Measurements from ENCODE around the gene SCYGR7. TPM values are rescaled to one million over a fixed set of nuclear protein-coding genes. Genes with fewer than 3 reads are reported as not detected.

SCYGR7 gene, protein sequence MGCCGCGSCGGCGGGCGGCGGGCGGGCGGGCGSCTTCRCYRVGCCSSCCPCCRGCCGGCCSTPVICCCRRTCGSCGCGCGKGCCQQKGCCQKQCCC
- not detected in 5 replicates for total RNA-seq (2022; extraction: Qiagen RNA extraction)

DNA sequence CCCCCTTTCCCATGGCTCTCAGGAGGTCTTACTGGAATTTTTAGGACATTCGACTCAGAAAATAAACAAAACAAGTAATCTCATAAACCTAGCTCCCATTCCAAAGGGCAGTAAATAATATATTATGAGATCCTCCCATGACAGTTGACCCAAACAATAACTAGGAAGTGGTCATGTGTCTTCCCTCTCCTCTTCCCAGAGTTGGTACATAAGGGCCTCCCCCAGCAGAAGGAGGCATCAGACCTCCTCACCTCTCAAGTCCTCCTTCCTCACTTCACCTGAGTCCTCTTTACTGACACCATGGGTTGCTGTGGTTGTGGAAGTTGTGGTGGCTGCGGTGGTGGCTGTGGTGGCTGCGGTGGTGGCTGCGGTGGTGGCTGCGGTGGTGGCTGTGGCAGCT, at the start of gene SCYGR7:
Gene SCYGR7 (plus strand): TSS at position 301 of the 400 bp plus-strand sequence. CDS start 0 bp downstream, at position 301.

DNA sequence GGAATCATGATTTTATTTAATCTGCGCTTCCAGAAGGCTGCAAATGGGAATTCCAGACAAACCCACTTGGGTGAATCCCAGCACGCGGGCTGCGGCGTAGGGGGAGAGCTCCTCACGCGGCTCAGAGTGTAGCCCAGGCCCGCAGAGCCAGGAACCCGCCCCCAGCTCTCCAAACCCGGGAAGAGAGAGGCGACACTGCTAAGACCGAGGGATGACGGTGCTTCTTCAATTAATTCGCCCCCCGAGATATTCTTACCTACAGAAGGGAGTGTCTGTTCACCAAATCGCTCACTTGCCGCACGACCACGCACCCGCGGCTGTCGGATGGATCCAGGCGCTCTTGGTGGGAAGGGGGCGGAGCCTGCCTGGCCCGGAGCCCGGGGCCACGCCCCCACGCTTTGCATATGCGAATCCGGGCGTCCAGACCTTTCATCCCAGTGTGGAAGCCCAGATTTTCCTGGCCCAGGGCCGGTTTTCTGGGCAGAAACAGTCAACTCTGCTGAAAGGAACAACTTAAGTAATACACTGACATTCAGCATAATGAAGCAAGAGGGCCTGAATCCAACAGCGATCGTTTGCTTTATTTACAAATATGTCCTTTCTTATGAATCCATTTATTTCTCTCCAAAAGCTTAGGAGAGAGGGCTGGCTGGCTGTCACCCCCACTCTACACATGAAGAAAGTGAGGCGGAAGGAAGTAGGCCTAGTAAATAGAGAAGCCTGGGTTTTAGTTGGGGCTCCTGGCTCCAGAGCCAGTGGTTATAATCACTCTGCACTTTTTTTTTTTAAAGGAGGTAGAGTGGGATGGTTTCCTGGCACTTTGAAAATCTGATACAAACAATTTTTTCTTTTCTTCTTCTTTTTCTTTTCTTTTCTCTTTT, 10.2 kb upstream of the SCYGR7 start, which contains the start of gene SLC19A3:
Gene SLC19A3 (minus strand): TSS at position 342 of the 881 bp plus-strand sequence. CDS start 15,710 bp downstream, outside the sequence.

DNA sequence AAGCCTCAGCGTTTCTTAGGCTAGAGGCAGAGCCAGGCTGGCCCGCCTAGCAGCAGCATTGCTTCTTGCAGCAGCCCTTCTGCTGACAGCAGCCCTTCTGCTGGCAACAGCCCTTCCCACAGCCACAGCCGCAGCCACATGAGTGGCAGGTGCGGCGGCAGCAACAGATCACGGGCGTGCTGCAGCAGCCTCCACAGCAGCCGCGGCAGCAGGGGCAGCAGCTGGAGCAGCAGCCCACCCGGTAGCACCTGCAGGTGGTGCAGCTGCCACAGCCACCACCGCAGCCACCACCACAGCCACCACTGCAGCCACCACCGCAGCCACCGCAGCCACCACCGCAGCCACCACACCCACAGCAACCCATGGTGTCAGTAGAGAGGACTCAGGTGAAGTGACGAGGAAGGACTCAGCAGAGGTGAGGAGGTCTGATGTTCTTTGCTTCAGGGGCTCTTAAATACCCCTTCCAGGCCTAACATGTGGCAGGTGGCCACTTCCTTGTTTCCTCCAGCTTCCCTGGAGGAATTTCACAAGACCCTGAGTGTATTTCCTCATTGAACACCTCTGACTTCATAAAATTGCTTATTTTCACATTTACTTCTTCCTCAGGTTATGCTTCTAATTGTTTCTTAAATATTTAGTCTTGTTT, 3.6 kb upstream of the SCYGR7 start, which contains the start of gene SCYGR6:
Gene SCYGR6 (minus strand): TSS at position 364 of the 646 bp plus-strand sequence. CDS start 0 bp downstream, at position 364.

DNA sequence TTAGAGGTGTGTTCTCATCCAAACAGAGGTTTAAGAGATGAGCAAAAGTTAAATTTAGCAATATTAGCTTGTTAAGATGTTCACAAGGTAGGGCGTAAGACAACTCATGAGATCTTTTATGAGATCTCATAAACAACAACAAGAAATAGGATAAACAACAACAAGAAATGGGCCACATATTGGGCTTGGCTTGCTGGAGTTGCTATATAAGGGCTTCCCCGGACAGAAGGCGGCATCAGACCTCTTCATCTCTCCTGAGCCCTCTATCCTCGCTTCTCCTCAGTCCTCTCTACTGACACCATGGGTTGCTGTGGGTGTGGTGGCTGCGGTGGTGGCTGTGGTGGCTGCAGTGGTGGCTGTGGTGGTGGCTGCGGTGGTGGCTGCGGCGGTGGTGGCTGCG, 17.5 kb downstream of the SCYGR7 start, which contains the start of gene SCYGR8:
Gene SCYGR8 (plus strand): TSS at position 301 of the 400 bp plus-strand sequence. CDS start 0 bp downstream, at position 301.

Other genes starting within 250 kb of the SCYGR7 start
- gene SCYGR2, start 129.4 kb upstream of the SCYGR7 start, total RNA-seq (2022; extraction: Qiagen RNA extraction), result not detected in 5 replicates
- gene SCYGR3, start 113.5 kb upstream of the SCYGR7 start, total RNA-seq (2022; extraction: Qiagen RNA extraction), result not detected in 5 replicates
- not detected in 5 replicates for gene SCYGR4, start 110.8 kb upstream of the SCYGR7 start, total RNA-seq (2022; extraction: Qiagen RNA extraction)
- not detected in 5 replicates for gene SCYGR5, start 61.5 kb upstream of the SCYGR7 start, total RNA-seq (2022; extraction: Qiagen RNA extraction)
- gene SLC19A3, start 10.3 kb upstream of the SCYGR7 start, total RNA-seq (2022; extraction: Qiagen RNA extraction), result 2.1 to 2.6 TPM (median 2.4 TPM) in 5 replicates
- not detected in 5 replicates for gene SCYGR6, start 3.6 kb upstream of the SCYGR7 start, total RNA-seq (2022; extraction: Qiagen RNA extraction)
- not detected in 5 replicates for gene SCYGR8, start 17.6 kb downstream of the SCYGR7 start, total RNA-seq (2022; extraction: Qiagen RNA extraction)
- 3.4 to 7.8 TPM (median 6.1 TPM) in 5 replicates for gene CCL20, start 85.5 kb downstream of the SCYGR7 start, total RNA-seq (2022; extraction: Qiagen RNA extraction)
- gene DAW1, start 143.3 kb downstream of the SCYGR7 start, total RNA-seq (2022; extraction: Qiagen RNA extraction), result 2.2 to 3.2 TPM (median 2.7 TPM) in 5 replicates